COLO668 (cell line): ENCODE data around the gene EXD3.
"Not testable (repeated sequence)": the region's sequence is repeated elsewhere in the genome, so short reads cannot be mapped to it uniquely, and the experiment has no call there.

ENCODE experiments used
- DNase-seq: peaks from one replicate; lab custom pipeline; 2025; ENCODE audit not compliant: unreplicated experiment; lab: John Stamatoyannopoulos, UW

Gene EXD3, protein sequence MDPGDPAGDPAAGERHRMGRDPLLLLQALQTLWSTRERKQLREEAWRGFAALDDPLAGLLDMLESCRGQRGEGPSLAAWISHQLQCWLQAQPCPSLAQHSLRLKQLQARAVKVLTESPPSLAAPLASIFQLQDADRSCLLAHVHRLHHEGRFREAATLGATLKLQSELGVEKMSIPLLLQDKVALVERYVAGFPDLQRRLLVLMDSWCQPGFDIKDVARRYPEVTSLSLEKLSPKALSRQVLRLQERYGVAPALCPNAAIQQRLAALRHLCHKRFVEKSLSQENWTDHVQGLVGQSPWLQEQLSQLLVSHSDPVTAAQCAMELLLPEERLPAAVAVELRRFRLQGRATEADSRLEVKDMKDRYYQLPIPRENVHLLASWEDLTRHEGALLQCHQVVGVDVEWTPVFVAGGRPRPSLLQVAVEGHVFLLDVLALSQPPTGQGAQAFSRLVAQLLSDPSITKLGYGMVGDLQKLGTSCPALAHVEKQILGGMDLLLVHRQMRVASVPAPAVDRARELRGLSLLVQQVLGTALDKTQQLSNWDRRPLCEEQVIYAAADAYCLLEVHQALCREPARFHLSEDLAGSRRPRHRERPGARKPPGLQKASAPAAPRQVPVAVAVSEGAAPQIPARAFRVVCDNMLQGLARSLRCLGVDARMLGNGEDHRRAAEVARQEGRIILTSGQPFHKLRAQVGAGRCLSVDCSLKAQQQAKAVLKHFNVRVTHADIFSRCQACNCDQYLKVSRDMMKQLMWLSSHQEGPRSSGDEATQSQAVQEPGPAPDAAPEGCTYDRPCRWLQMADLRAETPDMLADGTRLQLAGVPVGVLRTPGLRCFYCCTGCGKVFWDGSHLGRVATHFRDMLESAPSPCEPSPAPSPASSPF

DNA sequence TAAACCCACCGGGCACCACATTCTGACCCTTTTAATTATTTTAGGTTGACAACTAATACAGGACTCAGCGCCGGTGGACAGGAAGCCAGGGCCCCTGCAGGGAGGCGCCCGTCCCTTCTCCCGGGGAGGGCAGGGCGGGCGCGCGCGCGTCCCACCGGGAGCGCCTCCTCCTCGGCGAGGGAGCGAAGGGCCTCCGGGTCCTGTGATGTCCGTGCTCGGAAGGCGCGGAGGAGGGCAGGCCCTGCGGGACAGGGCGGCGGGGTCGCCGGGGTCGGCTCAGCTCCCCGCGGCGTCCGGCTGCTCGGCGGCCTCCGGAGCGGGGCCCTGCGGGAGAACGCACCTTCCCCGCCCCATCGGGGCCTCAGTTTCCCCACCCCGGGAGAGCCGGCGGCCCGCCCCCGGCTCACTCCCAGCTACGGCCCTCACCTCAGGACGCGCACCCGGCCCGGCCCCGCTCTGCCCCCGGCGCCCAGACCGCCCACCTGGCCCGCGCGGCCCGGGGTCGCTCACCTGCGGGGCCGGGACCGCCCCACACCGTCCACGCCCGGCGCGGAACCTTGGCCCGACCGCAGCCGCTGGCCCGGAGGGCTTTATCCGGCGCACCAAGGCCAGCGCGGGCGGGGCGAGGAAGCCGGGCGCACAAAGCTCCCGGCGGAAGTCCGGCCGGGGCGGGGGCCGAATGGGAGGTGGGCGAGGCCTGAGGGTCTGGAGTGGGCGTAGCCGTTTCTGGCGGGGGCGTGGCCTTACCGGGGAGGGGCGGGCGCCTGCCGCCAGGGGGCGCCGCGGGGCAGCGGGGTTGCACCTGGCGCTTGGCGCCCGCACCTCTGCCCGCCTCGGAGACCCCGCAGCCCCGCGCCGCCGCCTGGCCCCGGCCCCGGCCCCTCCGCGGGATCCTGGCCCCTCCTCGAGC is at the start of gene EXD3, which contains the start of gene NOXA1:
Gene EXD3, minus strand, starts transcription at position 559 of the 910 bp plus-strand sequence. CDS start 27,805 bp downstream, outside the sequence.
Gene NOXA1, plus strand, starts transcription at position 790 of the 910 bp plus-strand sequence. CDS start 137 bp downstream, outside the sequence.
- DNase-seq, result peak; percentile 97

DNA sequence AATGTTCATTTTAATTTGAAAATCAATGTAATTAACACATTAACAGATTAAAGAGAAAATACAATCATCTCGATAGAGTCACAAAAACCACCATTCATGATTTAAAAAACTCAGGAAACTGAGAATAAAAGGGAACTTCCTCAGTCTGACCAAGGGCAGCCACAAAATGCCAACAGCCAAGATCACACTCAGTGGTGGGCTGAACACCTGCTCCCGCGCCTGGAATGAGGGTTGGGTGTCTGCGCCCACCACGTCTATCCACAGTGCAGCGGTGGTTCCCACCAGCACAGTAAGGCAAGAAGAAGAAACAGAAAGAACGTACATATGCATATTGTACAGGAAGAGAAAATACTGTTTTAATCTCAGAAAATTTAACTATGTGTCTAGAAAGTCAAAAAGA is 47.8 kb upstream of the EXD3 start:
- DNase-seq, result no peak

DNA sequence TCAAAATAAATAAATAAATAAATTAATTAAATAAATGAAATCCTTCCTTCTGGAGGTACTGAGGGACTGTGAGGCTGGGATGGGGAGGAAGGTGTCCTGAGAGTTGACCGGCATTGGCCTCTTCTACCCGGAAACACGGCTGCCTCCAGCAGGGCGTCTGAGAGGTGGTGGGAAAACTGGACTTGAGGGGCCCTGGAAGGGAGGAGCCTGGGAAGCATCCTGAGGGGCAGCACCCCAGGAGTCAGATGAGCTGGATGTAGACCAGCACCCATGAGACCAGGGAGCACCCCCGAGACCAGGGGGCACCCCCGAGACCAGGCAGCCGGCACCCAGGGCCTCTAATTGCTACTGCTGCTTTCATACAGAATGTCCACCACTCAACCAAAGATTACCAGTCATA is 44.9 kb upstream of the EXD3 start:
- DNase-seq, result no peak

DNA sequence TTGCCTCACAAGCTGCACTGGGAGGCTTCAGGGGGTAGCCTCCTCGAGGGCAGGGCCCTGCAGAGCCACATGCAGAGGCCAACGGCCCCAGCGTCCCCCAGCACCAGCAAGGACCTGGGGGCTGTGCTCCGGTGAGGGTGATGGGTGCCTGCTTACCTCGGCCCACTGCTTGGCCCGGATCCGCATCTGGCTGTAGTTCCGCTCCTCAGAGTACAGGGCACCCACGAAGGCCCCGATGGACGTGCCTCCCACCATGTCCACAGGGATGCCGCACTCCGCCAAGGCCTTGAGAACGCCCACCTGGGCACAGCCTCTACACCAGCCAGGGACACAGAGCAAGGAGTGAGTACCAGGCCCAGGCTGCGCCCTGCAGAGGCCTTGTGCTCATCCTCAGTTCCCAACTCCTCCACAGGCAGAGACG is 44.2 kb upstream of the EXD3 start:
- no peak for DNase-seq

DNA sequence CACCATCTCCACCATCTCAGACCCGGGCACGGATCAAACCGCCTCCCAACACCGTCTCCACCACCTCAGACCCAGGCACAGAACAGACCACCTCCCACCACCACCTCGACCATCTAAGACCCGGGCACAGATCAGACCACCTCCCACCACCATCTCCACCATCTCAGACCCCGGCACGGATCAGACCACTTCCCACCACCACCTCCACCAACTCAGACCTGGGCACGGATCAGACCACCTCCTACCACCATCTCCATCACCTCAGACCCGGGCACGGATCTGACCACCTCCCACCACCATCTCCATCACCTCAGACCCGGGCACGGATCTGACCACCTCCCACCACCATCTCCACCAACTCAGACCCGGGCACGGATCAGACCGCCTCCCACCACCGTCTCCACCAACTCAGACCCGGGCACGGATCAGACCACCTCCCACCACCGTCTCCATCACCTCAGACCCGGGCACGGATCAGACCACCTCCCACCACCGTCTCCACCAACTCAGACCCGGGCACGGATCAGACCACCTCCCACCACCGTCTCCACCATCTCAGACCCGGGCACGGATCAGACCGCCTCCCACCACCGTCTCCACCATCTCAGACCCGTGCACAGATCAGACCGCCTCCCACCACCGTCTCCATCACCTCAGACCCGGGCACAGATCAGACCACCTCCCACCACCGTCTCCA is 43.6 kb upstream of the EXD3 start:
- DNase-seq, result not testable (repeated sequence)

DNA sequence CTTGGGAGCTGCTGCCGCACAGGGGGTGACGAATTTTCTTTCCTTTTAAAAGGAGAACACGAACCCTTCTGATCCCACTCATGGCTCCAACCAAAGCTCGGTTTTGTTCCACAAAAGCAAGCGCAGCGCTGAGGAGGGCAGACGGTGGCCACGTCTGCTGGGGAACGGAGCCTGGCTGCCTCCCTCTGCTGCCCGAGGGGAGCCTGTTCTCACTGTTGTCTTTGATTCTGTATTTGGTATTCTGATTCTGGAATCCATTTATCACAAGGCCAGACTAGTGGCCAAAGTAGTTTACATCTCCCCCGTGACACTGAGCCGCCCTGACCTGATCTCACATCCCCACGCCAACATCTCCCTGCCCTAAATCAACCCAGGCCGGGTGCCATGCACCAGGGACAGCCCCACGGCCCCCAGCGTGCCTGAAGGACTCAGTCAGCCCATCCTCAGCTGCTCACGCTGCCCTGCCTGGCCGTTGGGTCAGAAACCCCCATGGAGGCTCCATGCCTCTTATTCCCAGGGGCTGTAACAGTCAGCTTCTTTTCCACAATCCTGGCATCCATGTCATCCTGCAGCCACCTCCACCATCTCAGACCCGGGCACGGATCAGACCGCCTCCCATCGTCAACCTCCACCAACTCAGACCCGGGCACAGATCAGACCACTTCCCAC is 42.9 kb upstream of the EXD3 start:
- DNase-seq, result no peak

DNA sequence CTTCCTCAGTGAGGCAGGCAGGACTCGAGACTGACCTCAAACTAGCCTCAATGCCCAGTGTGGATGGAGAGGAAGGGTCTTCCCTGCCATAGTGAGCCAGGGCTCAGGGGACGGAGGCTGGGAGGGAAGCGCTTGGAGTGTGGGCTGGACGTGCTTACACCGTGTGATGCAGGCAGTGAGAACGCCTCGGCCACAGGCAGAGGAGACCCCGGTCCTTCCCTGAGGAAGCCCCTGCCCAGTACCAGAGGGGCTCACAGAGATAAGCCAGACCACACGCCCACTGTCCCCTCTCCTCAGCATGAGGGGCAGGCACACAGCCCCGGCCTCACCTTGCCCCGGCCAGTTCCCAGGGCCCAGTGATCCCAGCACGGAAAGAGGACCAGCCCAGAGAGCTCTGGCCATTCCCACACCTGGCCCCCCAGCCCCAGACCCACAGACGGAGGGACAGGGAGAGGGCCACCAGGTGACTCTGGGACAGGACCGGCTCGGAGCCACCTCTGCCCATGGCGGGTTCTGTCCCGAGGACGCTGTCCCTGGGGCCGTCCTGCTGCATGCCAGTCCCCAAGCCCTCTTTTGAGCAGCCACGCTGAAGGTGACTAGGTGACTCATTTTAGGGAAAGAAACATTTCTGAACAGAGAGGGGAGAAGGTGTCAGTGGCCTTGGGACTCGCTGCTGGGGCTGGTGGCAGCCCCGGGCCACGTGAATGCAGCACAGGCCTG is 42.2 kb upstream of the EXD3 start:
- no peak for DNase-seq

DNA sequence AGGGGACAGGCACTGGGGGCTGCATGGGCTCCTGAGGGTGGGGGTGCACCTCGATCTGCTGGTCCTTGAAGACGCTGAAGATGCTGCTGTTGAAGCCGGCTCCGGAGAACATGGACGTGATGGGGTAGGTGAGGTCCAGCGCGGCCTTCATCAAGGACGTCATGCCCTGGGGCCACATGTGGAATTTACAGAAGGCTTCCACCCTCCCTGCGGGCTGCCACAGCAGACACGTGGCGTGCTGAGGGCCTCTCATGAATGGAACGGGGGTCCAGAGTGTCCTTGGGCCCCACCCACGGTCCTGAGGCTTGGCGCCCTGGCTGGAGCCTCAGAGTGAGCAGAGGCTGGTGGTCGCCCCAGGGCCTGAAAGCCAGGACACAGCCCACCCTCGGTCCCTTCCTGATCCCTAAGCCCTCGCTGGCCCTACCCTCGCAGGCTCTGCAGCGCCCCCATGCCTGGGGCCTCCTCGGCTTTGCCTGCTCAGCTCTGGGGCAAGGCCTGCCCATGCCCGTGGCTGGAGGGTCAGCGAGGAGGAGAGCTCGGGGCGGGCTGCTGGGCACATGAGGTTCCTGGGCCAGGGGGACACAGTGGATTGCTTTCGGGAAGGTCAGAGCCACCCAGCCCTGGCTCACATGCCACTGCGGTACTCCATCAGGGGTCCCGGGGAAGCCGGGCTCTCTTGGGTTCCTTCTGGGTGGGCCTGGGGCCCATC is 41.5 kb upstream of the EXD3 start:
- DNase-seq, result no peak

DNA sequence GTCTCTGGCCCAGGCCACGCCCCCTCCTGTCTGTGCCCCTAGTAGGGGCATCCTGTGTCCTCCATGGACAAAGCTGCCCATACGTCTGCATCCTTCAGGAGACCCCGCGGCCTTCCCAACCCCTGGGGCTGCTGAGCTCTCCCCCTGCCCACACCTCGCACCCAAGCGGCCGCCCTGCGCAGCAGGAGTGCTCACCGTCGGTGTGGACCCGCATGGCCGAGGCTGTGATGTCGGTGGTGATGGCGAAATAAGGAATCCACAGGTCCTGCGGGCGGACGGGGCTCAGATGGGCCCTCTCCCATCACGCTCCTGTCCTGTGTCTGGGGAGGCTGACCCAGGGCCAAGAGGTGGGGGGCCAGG is 40.9 kb upstream of the EXD3 start:
- no peak for DNase-seq

DNA sequence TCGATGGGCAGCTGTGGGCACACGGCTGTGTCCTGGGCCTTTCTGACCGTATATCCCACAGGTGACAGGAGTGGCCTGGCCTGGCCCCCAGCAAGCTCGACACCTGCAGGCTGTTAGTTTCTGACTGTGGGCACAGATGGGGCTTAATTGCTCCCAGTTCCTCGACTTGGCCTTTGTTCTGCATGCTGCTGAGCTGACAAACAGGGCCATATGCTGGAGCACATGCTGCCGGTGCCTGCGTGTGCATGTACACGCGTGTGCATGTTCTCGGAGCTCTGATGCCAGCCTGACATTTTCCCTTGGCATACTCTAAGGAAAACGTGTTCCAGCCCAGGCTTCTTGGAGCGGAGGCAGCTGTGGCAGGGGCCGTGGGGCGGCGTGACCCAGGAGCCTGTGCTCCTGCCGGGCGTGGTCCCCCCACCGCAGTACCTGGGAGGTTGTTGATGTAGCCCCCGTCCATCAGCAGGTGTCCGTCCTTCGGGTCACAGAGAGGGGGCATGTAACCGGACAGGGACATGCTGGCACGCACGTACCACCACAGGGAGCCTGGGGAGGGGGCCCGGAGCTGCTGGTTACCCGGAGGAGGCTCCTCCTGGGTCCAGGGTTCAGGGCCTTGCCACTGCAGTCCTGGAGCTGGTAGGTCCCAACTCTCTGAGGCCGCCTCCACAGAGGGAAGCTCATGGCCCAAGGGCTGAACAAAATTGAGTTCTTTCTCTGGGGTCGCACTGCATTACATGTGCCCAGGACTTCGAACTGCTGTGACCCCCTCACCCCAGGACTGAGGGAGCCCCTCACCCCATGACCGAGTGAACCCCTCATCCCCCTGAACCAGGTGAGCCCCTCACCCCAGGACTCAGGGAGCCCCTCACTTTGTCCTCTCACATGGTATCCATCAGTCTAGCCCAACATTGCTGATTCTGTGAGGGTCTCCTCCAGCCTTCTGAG is 40.3 kb upstream of the EXD3 start:
- no peak for DNase-seq

DNA sequence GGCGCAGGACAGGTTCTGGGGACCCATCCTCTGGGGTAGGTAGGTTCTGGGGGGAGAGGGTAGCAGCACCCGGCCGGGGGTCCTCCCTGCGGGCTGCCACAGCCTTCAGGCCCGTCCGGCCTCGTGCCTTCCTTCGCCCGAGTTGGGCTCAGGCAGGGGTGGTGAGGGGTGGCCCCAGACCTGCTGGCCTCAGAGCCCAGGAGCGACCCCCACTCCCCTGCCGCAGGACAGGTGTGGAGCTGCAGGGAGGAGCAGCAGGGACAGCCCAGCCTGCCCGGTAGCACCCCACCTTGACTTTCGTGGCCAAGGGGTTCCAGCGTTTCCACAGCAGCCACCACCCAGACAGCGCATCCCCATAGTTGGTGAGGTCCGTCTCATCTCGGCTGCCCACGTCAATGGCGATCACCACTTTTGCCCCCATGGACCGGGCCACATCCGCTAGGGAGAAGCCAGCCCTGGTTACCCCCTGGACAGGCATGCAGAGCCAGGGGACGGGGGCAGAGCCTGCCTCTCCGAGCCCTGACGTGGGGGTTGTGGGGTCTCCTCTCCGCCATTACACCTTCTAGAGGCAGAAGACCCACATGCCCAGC is 39.5 kb upstream of the EXD3 start:
- no peak for DNase-seq

DNA sequence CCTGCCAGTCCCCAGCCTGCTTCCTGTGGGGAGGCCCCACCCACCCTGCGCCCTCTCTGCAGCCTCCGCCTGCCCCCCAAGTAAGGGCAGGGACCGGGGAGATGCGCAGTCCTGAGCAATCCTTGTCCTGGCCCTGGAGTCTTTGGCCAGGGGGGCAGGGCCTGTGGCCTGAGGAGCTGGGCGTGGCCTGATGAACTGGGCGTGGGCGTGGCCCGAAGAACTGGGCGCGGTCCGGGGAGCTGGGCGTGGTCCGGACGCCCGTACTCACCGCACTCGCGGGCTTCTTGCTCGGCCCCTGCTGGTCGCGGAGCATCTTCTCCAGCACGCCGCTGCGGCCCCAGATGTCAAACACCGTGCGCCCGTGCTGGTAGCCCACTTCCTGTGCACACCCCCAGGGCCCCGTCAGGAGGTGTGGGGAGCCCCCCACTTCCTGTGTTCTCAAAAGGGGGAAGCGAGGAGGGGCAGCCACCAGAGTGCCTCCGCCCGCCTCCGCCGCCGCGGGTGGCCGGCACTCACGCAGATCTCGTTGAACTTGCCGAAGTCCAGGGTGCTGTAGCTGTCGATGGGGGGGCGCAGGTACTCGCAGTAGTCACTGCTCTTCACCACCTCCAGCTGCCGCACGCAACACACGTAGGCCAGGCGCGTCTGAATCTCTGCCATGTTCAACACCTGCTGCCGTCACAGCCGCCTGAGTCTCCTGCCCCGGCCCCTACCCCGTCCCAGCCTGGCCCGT is 38.9 kb upstream of the EXD3 start:
- DNase-seq, result no peak

DNA sequence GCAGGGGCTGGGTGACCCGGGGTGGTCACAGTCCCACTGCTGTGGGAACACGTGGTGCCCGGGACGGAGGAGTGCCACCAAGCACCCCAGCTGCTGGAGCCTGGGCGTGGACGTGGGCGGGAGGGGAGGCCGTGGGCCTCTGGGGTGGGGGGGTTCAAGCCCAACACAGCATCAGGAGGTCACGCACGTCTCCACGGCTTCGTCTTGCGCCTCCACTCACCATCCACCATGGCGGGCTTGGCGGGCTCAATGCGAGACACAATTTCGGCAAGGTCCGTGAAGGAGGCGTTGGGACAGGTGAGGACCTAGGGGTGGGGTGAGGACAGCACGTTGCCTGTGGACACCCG is 38.3 kb upstream of the EXD3 start:
- DNase-seq, result no peak

DNA sequence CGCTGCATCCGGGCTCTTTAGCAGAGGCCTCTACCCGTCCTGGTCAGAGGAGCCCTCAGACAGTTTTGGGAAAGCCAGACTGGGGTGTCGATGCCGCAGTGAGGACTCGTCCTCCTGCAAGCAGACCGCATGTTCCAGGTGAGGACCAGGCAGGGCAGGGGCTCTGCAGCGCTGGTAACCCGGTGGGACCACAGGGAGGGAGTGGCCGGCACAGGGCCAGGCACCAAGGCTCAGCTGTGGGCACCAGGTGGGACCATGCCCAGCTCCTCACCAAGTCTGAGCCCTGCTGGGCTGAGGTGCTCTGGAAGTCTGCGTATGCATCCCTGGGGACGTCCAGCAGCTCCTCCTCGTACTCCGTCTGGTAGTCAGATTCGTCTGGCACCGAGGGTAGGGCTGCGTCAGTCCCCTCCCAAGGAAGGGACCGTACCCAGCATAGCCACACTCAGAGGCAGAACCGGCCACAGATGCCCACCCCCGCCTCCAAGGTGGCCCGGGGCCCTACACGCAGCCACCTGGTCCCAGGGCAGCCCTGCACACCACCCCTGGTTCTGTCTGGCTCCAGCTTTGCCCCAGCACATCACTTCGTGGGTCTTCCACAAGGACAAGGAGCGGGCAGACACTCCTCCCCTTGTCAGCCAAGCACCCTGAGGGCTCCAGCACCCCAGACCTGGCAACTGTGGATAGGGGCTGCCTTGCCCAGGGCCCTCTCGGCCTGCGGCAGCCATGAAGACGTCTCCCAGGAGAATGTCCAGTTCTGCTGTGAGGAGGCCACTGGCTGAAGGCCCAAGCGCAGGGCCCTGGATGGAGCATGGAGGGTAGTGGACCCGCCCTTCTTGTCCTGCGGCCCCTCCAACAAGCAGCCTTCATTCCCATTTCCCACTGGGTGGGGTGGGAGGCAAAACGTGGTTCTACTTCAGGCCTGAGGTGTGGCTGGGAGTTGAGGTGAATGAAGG is 37.7 kb upstream of the EXD3 start:
- DNase-seq, result no peak

DNA sequence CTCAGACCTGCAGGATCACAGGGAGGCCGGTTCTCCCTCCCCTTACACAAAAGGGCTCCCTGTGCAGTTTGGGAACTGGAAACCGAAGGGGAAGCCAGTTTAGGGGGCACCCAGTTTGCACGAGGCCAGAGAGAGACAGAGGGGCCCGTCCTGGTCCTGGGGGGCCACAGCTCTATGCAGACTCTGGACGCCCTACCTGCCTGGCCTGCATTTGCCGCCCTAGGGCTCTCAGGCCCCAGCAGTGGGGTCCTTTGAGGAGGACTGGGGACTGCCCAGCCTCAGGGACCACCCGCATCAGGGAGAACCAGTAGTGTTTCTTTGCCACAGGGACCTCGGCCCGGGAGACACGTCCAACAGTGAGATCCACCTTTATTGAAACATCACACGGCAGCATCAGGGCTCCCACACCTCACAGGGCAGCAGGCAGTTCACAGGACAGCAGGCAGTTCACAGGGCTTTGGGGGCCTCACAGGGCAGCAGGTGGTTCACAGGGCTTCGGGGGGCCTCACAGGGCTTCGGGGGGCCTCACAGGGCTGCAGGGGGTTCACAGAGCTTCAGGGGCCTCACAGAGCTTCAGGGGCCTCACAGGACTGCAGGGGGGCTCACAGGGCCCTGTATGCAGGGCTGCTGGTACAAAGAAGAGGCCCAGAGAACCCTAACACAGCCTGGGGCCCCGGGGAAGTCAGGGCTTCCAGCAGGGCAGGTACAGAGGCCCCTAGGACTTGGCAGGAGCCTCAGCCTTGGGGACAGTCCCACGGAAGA is 36.8 kb upstream of the EXD3 start:
- DNase-seq, result no peak
